Stimulated activated CD8-positive, alpha-beta memory T cell treated with anti-CD3 and anti-CD28 coated beads, Interleukin-15, amount 100 ng/mL, for 4 hours (primary cell): ENCODE data around the gene ADRA2A.
A peak's percentile ranks its signal among the peaks of the same experiment; 100 is the strongest.

Experiments
- DNase-seq, 2 donors: peaks; one replicate each; pipeline ENCODE4 v3.0.0-alpha.2; 2020; ENCODE audit warnings: low read depth in 2 of 2

ADRA2A gene

GRCh38 chr10:111076682-111077478 lies at the start of gene ADRA2A:
TSS of gene ADRA2A (plus strand) at chr10:111077029. CDS start at chr10:111077997, 968 bp downstream.
- DNase-seq, result no peak

GRCh38 chr10:111030042-111030750 lies 46.6 kb upstream of the ADRA2A start:
- DNase-seq, result no peak

- no peak for DNase-seq
These were observed 42.1 kb upstream of the ADRA2A start for GRCh38 chr10:111034598-111035310.

GRCh38 chr10:111035542-111035941 lies 41.3 kb upstream of the ADRA2A start:
- no peak for DNase-seq

GRCh38 chr10:111037858-111038257 lies 39.0 kb upstream of the ADRA2A start:
- DNase-seq, result no peak

GRCh38 chr10:111039522-111039921 lies 37.3 kb upstream of the ADRA2A start:
- no peak for DNase-seq

- no peak for DNase-seq
These were observed 19.8 kb upstream of the ADRA2A start for GRCh38 chr10:111057006-111057405.

- no peak for DNase-seq
These were observed 13.4 kb upstream of the ADRA2A start for GRCh38 chr10:111063471-111063870.

GRCh38 chr10:111072232-111072631 lies 4.6 kb upstream of the ADRA2A start:
- DNase-seq, result no peak

- no peak for DNase-seq
These were observed 1.1 kb upstream of the ADRA2A start for GRCh38 chr10:111075577-111076185.

GRCh38 chr10:111076191-111076681 lies 593 bp upstream of the ADRA2A start:
- DNase-seq, result peak in 1 of 2 donors; percentile 9

GRCh38 chr10:111077479-111077784 lies 603 bp downstream of the ADRA2A start:
- no peak for DNase-seq

GRCh38 chr10:111077785-111078504 lies 1.1 kb downstream of the ADRA2A start:
- DNase-seq, result no peak

- no peak for DNase-seq
These were observed 1.8 kb downstream of the ADRA2A start for GRCh38 chr10:111078505-111079185.

- no peak for DNase-seq
These were observed 2.5 kb downstream of the ADRA2A start for GRCh38 chr10:111079241-111079760.

GRCh38 chr10:111079781-111080180 lies 3.0 kb downstream of the ADRA2A start:
- DNase-seq, result no peak

GRCh38 chr10:111080224-111080623 lies 3.4 kb downstream of the ADRA2A start:
- no peak for DNase-seq

GRCh38 chr10:111081595-111081994 lies 4.8 kb downstream of the ADRA2A start:
- DNase-seq, result no peak

GRCh38 chr10:111082102-111082975 lies 5.5 kb downstream of the ADRA2A start:
- DNase-seq, result no peak
